ENCODE results near the gene KRR1.
"Not testable (repeated sequence)": the region's sequence is repeated elsewhere in the genome, so short reads cannot be mapped to it uniquely, and the experiment has no call there.

Gene KRR1

GRCh38 chr12:75447691-75448393 is 63.6 kb downstream of the KRR1 start:
- no peaks in the 10 kb centered on the region; the same call in 1 of the 2 replicates for H3K27me3 ChIP-seq (ENCODE audit: low read depth)
- H3K4me3 ChIP-seq = no peak overlapping the region
- no peaks in the 10 kb centered on the region for H3K4me1 ChIP-seq
- no peaks in the 10 kb centered on the region for H3K36me3 ChIP-seq (replicated peaks)
- DNase-seq (ENCODE audit: low spot score in 2 of 2) = no peak
- in situ Hi-C loops (cut with MboI; ENCODE audit: low sequenced_read_pairs) = no loop called here
- no peaks in the 10 kb centered on the region for H3K9me3 ChIP-seq

DNA sequence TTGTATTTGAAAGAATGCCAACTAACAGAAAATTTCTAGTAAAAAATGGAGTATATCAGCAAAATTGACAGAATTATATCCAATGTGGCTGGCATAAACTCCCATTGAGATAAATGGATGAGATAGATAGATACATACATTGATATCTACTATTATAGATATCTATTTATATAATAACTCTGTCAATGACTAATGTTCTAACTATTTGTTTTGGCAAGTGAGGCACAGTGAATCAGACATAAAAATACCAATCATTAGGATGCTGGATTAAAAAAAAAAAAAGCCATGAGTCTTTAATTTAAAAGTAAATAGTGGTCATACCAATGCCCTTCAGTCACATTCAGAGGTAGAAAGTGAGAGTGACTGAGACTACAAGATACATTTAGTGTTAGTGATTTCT is 64.6 kb downstream of the KRR1 start:
- no peaks in the 10 kb centered on the region; the same call in 1 of the 2 replicates for H3K27me3 ChIP-seq (ENCODE audit: low read depth)
- no peaks in the 10 kb centered on the region; the same call in 1 of the 2 replicates for H3K4me1 ChIP-seq
- no peak overlapping the region for H3K4me3 ChIP-seq
- no peak for DNase-seq (ENCODE audit: low spot score in 2 of 2)
- no peaks in the 10 kb centered on the region for H3K36me3 ChIP-seq (replicated peaks)
- in situ Hi-C loops (cut with MboI; ENCODE audit: low sequenced_read_pairs) = no loop called here
- H3K9me3 ChIP-seq = no peaks in the 10 kb centered on the region

DNA sequence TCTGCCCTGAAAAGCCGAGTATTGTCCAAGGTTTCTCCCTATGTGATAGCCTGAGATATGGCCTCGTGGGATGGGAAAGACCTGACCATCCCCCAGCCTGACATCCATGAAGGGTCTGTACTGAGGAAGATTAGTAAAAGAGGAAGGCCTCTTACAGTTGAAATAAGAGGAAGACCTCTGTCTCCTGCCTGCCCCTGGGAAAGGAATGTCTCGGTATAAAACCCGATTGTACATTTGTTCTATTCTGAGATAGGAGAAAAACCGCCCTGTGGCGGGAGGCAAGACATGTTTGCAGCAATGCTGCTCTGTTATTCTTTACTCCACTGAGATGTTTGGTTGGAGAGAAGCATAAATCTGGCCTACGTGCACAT is 66.3 kb downstream of the KRR1 start:
- H3K4me1 ChIP-seq; DNase-seq (ENCODE audit: low spot score in 2 of 2); H3K27me3 ChIP-seq (ENCODE audit: low read depth); H3K4me3 ChIP-seq; H3K36me3 ChIP-seq (replicated peaks); H3K9me3 ChIP-seq; in situ Hi-C loops (cut with MboI; ENCODE audit: low sequenced_read_pairs): not testable (repeated sequence)

DNA sequence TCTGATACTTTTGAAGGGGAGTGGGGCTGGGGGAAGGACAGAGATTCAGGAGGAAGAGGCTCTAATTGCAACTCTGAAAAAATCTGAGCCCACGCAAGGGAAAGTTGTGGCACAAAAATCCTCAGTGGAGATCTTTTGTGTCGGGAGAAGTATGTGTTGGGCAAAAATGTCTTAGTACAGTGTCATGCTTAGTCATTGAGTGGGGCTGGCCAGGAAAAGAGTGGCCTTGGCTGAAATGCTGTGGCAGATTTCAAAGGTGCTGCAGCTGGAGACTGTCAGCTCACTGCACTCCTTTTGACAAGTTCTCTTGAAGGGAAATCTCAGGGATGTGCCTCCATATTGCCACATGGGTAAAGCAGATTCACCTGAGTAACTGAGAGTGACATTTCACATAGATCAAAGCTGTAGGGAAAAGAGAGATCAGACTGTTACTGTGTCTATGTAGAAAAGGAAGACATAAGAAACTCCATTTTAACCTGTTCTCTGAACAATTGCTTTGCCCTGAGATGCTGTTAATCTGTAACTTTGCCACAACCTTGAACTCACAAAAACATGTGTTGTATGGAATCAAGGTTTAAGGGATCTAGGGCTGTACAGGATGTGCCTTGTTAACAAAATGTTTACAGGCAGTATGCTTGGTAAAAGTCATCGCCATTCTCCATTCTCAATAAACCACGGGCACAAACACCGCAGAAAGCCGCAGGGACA is 66.8 kb downstream of the KRR1 start:
- no peak overlapping the region for H3K4me3 ChIP-seq
- H3K27me3 ChIP-seq (ENCODE audit: low read depth) = no peaks in the 10 kb centered on the region; the same call in 1 of the 2 replicates
- in situ Hi-C loops (cut with MboI; ENCODE audit: low sequenced_read_pairs) = no loop called here
- no peaks in the 10 kb centered on the region; the same call in 1 of the 2 replicates for H3K4me1 ChIP-seq
- H3K36me3 ChIP-seq (replicated peaks) = no peaks in the 10 kb centered on the region
- H3K9me3 ChIP-seq = no peaks in the 10 kb centered on the region; the same call in 1 of the 2 replicates
- no peak for DNase-seq (ENCODE audit: low spot score in 2 of 2)

- no peak for DNase-seq (ENCODE audit: low spot score in 2 of 2)
- no peaks in the 10 kb centered on the region; the same call in 1 of the 2 replicates for H3K4me1 ChIP-seq
These were observed 67.7 kb downstream of the KRR1 start for GRCh38 chr12:75443709-75444108.

DNA sequence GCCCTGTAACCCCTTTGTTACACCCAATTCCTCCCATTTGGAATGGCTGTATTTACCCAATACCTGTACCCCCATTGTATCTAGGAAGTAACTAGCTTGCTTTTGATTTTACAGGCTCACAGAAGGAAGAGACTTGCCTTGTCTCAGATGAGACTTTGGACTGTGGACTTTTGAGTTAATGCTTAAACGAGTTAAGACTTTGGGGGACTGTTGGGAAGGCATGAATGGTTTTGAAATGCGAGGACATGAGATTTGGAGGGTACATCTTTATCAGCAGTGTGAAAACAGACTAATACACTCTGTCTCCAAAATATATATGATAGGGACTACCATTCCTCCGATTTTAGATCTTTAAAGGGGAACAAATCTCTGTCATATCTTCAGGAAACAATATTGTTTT is 69.0 kb downstream of the KRR1 start:
- H3K4me3 ChIP-seq; H3K4me1 ChIP-seq; DNase-seq (ENCODE audit: low spot score in 2 of 2); H3K27me3 ChIP-seq (ENCODE audit: low read depth); H3K9me3 ChIP-seq; H3K36me3 ChIP-seq (replicated peaks); in situ Hi-C loops (cut with MboI; ENCODE audit: low sequenced_read_pairs): not testable (repeated sequence)

More at GRCh38 chr12:75443709-75444108, 67.7 kb downstream of the KRR1 start:
- no peak overlapping the region for H3K4me3 ChIP-seq
- no peaks in the 10 kb centered on the region; the same call in 1 of the 2 replicates for H3K27me3 ChIP-seq (ENCODE audit: low read depth)
- in situ Hi-C loops (cut with MboI; ENCODE audit: low sequenced_read_pairs) = no loop called here
- no peaks in the 10 kb centered on the region; the same call in 1 of the 2 replicates for H3K9me3 ChIP-seq
- H3K36me3 ChIP-seq (replicated peaks) = no peaks in the 10 kb centered on the region

DNA sequence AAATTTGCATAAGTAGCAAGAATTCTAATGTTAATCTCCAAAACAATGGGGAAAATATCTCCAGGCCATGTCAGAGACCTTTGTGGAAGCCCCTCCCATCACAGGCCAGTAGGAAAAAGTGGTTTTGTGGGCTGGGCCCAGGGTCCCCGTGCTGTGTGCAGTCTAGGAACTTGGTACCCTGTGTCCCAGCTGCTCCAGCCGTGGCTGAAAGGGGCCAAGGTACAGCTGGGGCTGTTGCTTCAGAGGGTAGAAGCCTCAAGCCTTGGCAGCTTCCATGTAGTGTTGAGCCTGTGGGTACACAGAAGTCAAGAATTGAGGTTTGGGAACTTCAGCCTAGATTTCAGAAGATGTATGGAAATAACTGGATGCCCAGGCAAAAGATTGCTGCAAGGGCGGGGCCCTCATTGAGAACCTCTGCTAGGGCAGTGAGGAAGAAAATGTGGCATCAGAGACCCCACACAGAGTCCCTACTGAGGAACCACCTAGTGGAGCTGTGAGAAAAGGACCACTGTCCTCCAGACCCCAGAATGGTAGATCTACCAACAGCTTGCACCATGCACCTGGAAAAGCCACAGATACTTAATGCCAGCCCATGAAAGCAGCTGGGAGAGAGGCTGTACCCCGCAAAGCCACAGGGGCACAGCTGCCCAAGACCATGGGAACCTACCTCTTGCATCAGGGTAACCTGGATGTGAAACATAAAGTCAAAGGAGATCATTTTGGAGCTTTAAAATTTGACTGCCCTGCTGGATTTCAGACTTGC is 69.5 kb downstream of the KRR1 start:
- DNase-seq (ENCODE audit: low spot score in 2 of 2) = peak; percentile 21 to 52
- H3K27me3 ChIP-seq (ENCODE audit: low read depth); H3K9me3 ChIP-seq; H3K4me1 ChIP-seq; H3K36me3 ChIP-seq (replicated peaks); in situ Hi-C loops (cut with MboI; ENCODE audit: low sequenced_read_pairs); H3K4me3 ChIP-seq: not testable (repeated sequence)
